ENCODE data around the gene LRRC9. TPM values are rescaled to one million over a fixed set of nuclear protein-coding genes. Genes with fewer than 3 reads are reported as not detected.

LRRC9 gene
- total and polyA plus RNA-seq, 2 of the 13 experiments (the other 11 are each of a cell fraction or from before 2014, with no cell fraction given): 0.08 to 0.18 TPM

DNA sequence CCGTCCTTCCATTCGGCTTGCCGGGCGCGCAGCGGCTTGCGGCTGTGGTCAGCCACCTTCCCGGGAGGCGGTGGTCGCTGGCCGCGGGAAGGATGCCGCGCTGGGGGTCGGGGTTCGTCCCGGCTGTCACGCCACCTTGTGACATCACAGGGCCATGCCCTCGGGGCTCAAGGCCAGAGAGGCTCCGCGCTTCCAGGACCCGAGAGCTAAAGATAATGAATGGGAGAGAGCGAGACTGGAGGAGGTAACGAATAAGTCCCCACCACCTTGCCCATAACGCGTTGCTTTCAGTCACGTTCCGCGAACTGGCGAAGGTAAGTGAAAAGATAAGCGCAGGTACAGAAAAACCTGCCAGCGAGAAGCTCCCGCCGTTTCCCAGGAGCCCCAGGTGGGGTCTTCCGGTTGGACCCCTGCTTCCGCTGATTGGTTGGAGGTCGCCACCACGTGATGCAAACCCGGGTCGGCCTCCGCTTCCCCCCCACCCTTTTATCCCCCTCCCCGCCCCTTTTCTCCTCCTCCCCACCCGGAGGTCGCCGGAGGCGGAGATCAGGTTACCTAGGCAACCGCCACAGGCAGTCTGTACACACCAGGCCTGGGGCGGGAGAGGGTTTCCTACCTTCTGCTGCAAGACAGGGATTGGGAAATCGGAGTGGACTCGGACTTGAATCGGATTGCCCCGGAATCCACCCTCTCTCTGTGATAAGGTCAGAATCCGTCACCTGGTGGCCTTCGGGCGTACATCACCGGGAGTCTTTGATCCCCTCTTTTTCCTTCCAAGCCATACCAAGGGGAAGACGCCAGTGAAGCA is at the start of gene LRRC9 (continued):
- TF ChIP-seq, protein P1, sequence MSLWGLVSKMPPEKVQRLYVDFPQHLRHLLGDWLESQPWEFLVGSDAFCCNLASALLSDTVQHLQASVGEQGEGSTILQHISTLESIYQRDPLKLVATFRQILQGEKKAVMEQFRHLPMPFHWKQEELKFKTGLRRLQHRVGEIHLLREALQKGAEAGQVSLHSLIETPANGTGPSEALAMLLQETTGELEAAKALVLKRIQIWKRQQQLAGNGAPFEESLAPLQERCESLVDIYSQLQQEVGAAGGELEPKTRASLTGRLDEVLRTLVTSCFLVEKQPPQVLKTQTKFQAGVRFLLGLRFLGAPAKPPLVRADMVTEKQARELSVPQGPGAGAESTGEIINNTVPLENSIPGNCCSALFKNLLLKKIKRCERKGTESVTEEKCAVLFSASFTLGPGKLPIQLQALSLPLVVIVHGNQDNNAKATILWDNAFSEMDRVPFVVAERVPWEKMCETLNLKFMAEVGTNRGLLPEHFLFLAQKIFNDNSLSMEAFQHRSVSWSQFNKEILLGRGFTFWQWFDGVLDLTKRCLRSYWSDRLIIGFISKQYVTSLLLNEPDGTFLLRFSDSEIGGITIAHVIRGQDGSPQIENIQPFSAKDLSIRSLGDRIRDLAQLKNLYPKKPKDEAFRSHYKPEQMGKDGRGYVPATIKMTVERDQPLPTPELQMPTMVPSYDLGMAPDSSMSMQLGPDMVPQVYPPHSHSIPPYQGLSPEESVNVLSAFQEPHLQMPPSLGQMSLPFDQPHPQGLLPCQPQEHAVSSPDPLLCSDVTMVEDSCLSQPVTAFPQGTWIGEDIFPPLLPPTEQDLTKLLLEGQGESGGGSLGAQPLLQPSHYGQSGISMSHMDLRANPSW (CRISPR knock-in tag; IDR thresholded peaks at IDR 0.05; ENCODE audit: borderline replicate concordance): no peak
- no peak for TF ChIP-seq CENPT (CRISPR knock-in tag; IDR thresholded peaks at IDR 0.05; ENCODE audit: low read depth)
- TF ChIP-seq, protein P2, sequence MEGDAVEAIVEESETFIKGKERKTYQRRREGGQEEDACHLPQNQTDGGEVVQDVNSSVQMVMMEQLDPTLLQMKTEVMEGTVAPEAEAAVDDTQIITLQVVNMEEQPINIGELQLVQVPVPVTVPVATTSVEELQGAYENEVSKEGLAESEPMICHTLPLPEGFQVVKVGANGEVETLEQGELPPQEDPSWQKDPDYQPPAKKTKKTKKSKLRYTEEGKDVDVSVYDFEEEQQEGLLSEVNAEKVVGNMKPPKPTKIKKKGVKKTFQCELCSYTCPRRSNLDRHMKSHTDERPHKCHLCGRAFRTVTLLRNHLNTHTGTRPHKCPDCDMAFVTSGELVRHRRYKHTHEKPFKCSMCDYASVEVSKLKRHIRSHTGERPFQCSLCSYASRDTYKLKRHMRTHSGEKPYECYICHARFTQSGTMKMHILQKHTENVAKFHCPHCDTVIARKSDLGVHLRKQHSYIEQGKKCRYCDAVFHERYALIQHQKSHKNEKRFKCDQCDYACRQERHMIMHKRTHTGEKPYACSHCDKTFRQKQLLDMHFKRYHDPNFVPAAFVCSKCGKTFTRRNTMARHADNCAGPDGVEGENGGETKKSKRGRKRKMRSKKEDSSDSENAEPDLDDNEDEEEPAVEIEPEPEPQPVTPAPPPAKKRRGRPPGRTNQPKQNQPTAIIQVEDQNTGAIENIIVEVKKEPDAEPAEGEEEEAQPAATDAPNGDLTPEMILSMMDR (CRISPR knock-in tag; IDR thresholded peaks at IDR 0.05): peak; percentile 40; the same call in 1 of the 2 replicates
- TF ChIP-seq, protein P3, sequence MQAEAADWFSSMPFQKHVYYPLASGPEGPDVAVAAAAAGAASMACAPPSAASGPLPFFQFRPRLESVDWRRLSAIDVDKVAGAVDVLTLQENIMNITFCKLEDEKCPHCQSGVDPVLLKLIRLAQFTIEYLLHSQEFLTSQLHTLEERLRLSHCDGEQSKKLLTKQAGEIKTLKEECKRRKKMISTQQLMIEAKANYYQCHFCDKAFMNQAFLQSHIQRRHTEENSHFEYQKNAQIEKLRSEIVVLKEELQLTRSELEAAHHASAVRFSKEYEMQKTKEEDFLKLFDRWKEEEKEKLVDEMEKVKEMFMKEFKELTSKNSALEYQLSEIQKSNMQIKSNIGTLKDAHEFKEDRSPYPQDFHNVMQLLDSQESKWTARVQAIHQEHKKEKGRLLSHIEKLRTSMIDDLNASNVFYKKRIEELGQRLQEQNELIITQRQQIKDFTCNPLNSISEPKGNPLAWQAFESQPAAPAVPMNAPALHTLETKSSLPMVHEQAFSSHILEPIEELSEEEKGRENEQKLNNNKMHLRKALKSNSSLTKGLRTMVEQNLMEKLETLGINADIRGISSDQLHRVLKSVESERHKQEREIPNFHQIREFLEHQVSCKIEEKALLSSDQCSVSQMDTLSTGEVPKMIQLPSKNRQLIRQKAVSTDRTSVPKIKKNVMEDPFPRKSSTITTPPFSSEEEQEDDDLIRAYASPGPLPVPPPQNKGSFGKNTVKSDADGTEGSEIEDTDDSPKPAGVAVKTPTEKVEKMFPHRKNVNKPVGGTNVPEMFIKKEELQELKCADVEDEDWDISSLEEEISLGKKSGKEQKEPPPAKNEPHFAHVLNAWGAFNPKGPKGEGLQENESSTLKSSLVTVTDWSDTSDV (CRISPR knock-in tag; IDR thresholded peaks at IDR 0.05): no peak
- TF ChIP-seq ZNF432 (CRISPR knock-in tag; IDR thresholded peaks at IDR 0.05; ENCODE audit: borderline replicate concordance): no peak
- TF ChIP-seq, protein P4, sequence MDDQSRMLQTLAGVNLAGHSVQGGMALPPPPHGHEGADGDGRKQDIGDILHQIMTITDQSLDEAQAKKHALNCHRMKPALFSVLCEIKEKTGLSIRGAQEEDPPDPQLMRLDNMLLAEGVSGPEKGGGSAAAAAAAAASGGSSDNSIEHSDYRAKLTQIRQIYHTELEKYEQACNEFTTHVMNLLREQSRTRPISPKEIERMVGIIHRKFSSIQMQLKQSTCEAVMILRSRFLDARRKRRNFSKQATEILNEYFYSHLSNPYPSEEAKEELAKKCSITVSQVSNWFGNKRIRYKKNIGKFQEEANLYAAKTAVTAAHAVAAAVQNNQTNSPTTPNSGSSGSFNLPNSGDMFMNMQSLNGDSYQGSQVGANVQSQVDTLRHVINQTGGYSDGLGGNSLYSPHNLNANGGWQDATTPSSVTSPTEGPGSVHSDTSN (CRISPR knock-in tag; IDR thresholded peaks at IDR 0.05; ENCODE audit: borderline replicate concordance): no peak
- no peak for TF ChIP-seq ZNF431 (CRISPR knock-in tag; IDR thresholded peaks at IDR 0.05; ENCODE audit: borderline replicate concordance, low read depth)
- TF ChIP-seq ZNF83 (CRISPR knock-in tag; IDR thresholded peaks at IDR 0.05; ENCODE audit: borderline replicate concordance): no peak
- no peak for TF ChIP-seq ZNF644 (CRISPR knock-in tag; IDR thresholded peaks at IDR 0.05; ENCODE audit: low read depth)
- no peak for TF ChIP-seq ZNF598 (CRISPR knock-in tag; IDR thresholded peaks at IDR 0.05; ENCODE audit: borderline replicate concordance)
- TF ChIP-seq CEBPB (IDR thresholded peaks at IDR 0.05; ENCODE audit: borderline replicate concordance, low read depth, low read length): peak; percentile 89
- no peak for TF ChIP-seq ZKSCAN5 (CRISPR knock-in tag; IDR thresholded peaks at IDR 0.05)
- TF ChIP-seq ZNF33B (CRISPR knock-in tag; IDR thresholded peaks at IDR 0.05): no peak
- no peak for TF ChIP-seq NR3C1 (CRISPR knock-in tag; IDR thresholded peaks at IDR 0.05)
- no peak for TF ChIP-seq ZNF343 (CRISPR knock-in tag; IDR thresholded peaks at IDR 0.05)
- TF ChIP-seq ZNF772 (CRISPR knock-in tag; IDR thresholded peaks at IDR 0.05): no peak
- no peak for TF ChIP-seq ARNTL (CRISPR knock-in tag; IDR thresholded peaks at IDR 0.05)
- no peak for TF ChIP-seq ZNF792 (CRISPR knock-in tag; IDR thresholded peaks at IDR 0.05)
- no peak for TF ChIP-seq ZNF790 (CRISPR knock-in tag; IDR thresholded peaks at IDR 0.05; ENCODE audit: borderline replicate concordance)
- TF ChIP-seq, protein P5, sequence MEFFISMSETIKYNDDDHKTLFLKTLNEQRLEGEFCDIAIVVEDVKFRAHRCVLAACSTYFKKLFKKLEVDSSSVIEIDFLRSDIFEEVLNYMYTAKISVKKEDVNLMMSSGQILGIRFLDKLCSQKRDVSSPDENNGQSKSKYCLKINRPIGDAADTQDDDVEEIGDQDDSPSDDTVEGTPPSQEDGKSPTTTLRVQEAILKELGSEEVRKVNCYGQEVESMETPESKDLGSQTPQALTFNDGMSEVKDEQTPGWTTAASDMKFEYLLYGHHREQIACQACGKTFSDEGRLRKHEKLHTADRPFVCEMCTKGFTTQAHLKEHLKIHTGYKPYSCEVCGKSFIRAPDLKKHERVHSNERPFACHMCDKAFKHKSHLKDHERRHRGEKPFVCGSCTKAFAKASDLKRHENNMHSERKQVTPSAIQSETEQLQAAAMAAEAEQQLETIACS (CRISPR knock-in tag; IDR thresholded peaks at IDR 0.05): no peak

Data from HepG2 (cell line).